Gastroesophageal sphincter (tissue), 4 donors: ENCODE results near the gene NAT14. TPM values are rescaled to one million over a fixed set of nuclear protein-coding genes. Genes with fewer than 3 reads are reported as not detected.
A peak's percentile ranks its signal among the peaks of the same experiment; 100 is the strongest.

Experiments used
- ATAC-seq: fragments of 150-250 bp; one replicate; pipeline ENCODE4 v1.9.1; 2016; ENCODE audit warnings: mild to moderate bottlenecking, moderate library complexity
- H3K27ac ChIP-seq, 4 donors: fragments of 200-600 bp; sonication (generic) in 3 of 4; 1 replicate in 3 of 4; 2 replicates in 1 of 4; pipeline ENCODE4 v1.5.1; 2016 to 2019
- H3K27me3 ChIP-seq: fragments of 200-600 bp; sonication (generic); one replicate; pipeline ENCODE4 v1.5.1; 2019
- H3K36me3 ChIP-seq, 2 donors: fragments of 200-600 bp; sonication (generic); one replicate each; pipeline ENCODE4 v1.5.1; 2019; ENCODE audit warnings: control low read depth in 1 of 2
- H3K4me1 ChIP-seq, 3 donors: fragments of 200-600 bp; sonication (generic); 1 replicate in 2 of 3; 2 replicates in 1 of 3; pipeline ENCODE4 v1.5.1; 2016 to 2019; ENCODE audit warnings: control low read depth in 2 of 3
- H3K4me3 ChIP-seq, 2 donors: fragments of 200-600 bp; sonication (generic); one replicate each; pipeline ENCODE4 v1.5.1; 2019; ENCODE audit warnings: mild to moderate bottlenecking in 1 of 2, moderate library complexity in 1 of 2
- H3K9me3 ChIP-seq, 3 donors: fragments of 200-600 bp; sonication (generic); one replicate each; pipeline ENCODE4 v1.5.1; 2017 to 2019; ENCODE audit warnings: control low read depth in 2 of 3
- CTCF ChIP-seq, 4 experiments: fragments of 200-600 bp in 2 of 4; fragments of 450-650 bp in 2 of 4; sonication (generic) in 1 of 4; IDR thresholded peaks; one replicate each; pipeline ENCODE4 v1.5.1; 2017 to 2019; ENCODE audit warnings: antibody characterized with exemption in 4 of 4, mild to moderate bottlenecking in 2 of 4, moderate library complexity in 2 of 4
- EP300 ChIP-seq: sonication (generic); formaldehyde crosslinking; IDR thresholded peaks from one replicate; pipeline ENCODE4 v1.6.1; 2017; ENCODE audit warnings: antibody characterized with exemption, mild to moderate bottlenecking
- POLR2A ChIP-seq, 2 donors: fragments of 450-650 bp; IDR thresholded peaks; one replicate each; pipeline ENCODE4 v1.6.1; 2017; ENCODE audit warnings: antibody characterized with exemption in 2 of 2, mild to moderate bottlenecking in 2 of 2, moderate library complexity in 1 of 2
- POLR2AphosphoS5 ChIP-seq: sonication (generic); formaldehyde crosslinking; IDR thresholded peaks from one replicate; pipeline ENCODE4 v1.6.1; 2017; ENCODE audit warnings: antibody characterized with exemption
- WGBS, 2 donors: methylation state at CpG; one replicate each; pipeline ENCODE4 v1.1.5; 2018; ENCODE audit warnings: low coverage in 1 of 2; 5-methylcytosine and 5-hydroxymethylcytosine counted together
- total RNA-seq, 4 donors: library from RNA; depleted of rRNA; stranded (reverse); fragments of >200 nt; gene quantifications; one replicate each; pipeline ENCODE4 v1.1.0, GENCODE V29; 2016

The NAT14 gene
- total RNA-seq, 4 donors from 2014 or later: 7.4 to 14.0 (median 7.9) TPM

GRCh38 chr19:55482967-55483705 is 1.9 kb upstream of the NAT14 start:
- Histone ChIP-seq H3K27me3 (no peaks in the 10 kb centered on the region), H3K4me3 (no peak overlapping the region), H3K36me3 (peaks cover 0 to 39% of the 10 kb centered on the region in 2 donors), H3K27ac (no peak overlapping the region), H3K9me3 (no peaks in the 10 kb centered on the region), H3K4me1 (peaks cover 3 to 61% (median 43%) of the 10 kb centered on the region in 3 donors)
- WGBS, 2 donors: 96% methylated on average over 15 of the region's 47 CpGs; no CpG with 5 or more reads in 1 of the 2 donors
- no peak for TF ChIP-seq POLR2A (IDR thresholded peaks at IDR 0.05)
- no peak for TF ChIP-seq CTCF (IDR thresholded peaks at IDR 0.05)
- TF ChIP-seq POLR2AphosphoS5: no peak
- TF ChIP-seq EP300: no peak
- ATAC-seq: no peak

GRCh38 chr19:55483706-55484592 is 1.0 kb upstream of the NAT14 start:
- H3K36me3 ChIP-seq: peaks cover 0 to 39% of the 10 kb centered on the region in 2 donors
- no peaks in the 10 kb centered on the region for H3K9me3 ChIP-seq
- H3K4me1 ChIP-seq: peaks cover 3 to 61% (median 49%) of the 10 kb centered on the region in 3 donors
- WGBS, 2 donors: 80% methylated on average over 2 of the region's 46 CpGs; no CpG with 5 or more reads in 1 of the 2 donors
- no peak for ATAC-seq
- H3K27me3 ChIP-seq: no peaks in the 10 kb centered on the region
- peak overlapping the region in 1 of 2 donors; percentile 58 for H3K4me3 ChIP-seq
- TF ChIP-seq CTCF (IDR thresholded peaks at IDR 0.05) (no peak), EP300 (no peak), POLR2A (IDR thresholded peaks at IDR 0.05) (no peak), POLR2AphosphoS5 (no peak)
- H3K27ac ChIP-seq: peak overlapping the region in 3 of 4 donors; percentile 95 to 99 (median 96)

GRCh38 chr19:55485439-55486011 is 537 bp downstream of the NAT14 start:
- H3K36me3 ChIP-seq: peaks cover 0 to 37% of the 10 kb centered on the region in 2 donors
- peak overlapping the region; percentile 35 to 58 for H3K4me3 ChIP-seq
- peak overlapping the region; percentile 86 to 99 (median 96) for H3K27ac ChIP-seq
- H3K9me3 ChIP-seq: no peaks in the 10 kb centered on the region
- ATAC-seq: no peak
- H3K4me1 ChIP-seq: peaks cover 3 to 74% (median 54%) of the 10 kb centered on the region in 3 donors
- WGBS, 2 donors: no CpG with 5 or more reads among the region's 18 CpGs
- no peaks in the 10 kb centered on the region for H3K27me3 ChIP-seq
- TF ChIP-seq POLR2A (IDR thresholded peaks at IDR 0.05) (no peak), CTCF (IDR thresholded peaks at IDR 0.05) (no peak), POLR2AphosphoS5 (no peak), EP300 (no peak)

- no peaks in the 10 kb centered on the region for H3K9me3 ChIP-seq
- whole genome bisulfite sequencing, 2 donors: 46% methylated on average over 7 of the region's 53 CpGs; no CpG with 5 or more reads in 1 of the 2 donors
- H3K36me3 ChIP-seq: peaks cover 0 to 29% of the 10 kb centered on the region in 2 donors
- H3K4me3 ChIP-seq: peak overlapping the region in 1 of 2 donors; percentile 28
- no peaks in the 10 kb centered on the region for H3K27me3 ChIP-seq
- peaks cover 3 to 82% (median 54%) of the 10 kb centered on the region in 3 donors for H3K4me1 ChIP-seq
- peak overlapping the region; percentile 86 to 99 (median 96) for H3K27ac ChIP-seq
- no peak for TF ChIP-seq POLR2A (IDR thresholded peaks at IDR 0.05)
- TF ChIP-seq EP300: no peak
- no peak for TF ChIP-seq POLR2AphosphoS5
- TF ChIP-seq CTCF (IDR thresholded peaks at IDR 0.05): peak in 3 of 4 experiments; percentile 38 to 60 (median 48)
- ATAC-seq: no peak
Measured at GRCh38 chr19:55486043-55486970, 1.3 kb downstream of the NAT14 start.
